Stimulated activated CD4-positive, alpha-beta T cell treated with anti-CD3 and anti-CD28 coated beads, Interleukin-15, amount 100 ng/mL, for 48 hours (primary cell): ENCODE measurements around the gene CARD10.
"Not testable (repeated sequence)": the region's sequence is repeated elsewhere in the genome, so short reads cannot be mapped to it uniquely, and the experiment has no call there.

Experiments used
- DNase-seq, 2 donors: peaks; one replicate each; pipeline ENCODE4 v3.0.0-alpha.2; 2020; ENCODE audit warnings: low read depth in 2 of 2

The CARD10 gene

DNA sequence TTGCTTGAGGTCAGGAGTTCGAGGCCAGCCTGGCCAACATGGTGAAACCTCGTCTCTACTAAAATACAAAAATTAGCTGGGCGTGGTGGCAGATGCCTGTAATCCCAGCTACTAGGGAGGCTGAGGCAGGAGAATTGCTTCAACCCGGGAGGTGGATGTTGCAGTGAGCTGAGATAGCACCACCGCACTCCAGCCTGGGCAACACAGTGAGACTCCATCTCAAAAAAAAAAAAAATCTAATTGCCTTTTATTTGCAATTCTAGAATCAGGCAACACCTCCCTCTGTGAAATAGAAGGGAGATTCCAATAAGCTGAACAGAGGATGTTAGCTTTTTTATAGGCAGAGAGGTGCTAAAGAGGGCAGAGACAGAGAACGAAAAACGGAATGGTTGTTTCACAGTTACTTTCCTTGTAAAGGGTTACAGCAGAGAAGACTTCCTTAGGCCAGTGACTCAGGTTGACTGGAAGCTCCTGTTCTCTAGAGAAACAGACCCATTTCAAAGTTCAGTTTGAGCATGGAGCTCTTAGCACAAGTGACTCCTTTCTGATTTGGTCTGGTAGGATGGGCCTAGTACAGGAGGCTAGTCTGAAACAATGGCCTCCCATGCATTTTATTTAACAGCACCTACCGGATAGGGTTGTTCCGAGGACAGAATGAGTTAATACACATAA lies 8.0 kb upstream of the CARD10 start:
- DNase-seq = not testable (repeated sequence)

DNA sequence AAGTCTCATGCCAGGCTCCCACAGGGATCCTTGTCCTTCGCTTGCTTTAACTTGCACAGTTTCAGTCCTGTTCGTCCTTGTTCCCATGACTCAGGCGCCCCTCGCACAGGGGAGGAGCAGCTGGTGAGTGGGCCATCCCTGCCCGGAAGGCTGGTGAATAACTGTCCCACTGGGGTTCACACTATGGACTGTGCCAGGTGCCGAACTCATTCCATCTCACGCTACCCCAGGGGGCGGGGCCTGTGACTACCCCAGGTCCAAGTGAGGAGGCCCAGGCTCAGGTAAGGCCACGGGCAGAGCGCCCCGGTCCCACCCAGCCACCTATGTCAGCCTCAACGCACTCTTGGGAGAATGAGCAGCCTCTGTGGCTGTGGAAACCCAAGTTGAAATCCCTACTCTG lies 7.2 kb upstream of the CARD10 start:
- no peak for DNase-seq

DNA sequence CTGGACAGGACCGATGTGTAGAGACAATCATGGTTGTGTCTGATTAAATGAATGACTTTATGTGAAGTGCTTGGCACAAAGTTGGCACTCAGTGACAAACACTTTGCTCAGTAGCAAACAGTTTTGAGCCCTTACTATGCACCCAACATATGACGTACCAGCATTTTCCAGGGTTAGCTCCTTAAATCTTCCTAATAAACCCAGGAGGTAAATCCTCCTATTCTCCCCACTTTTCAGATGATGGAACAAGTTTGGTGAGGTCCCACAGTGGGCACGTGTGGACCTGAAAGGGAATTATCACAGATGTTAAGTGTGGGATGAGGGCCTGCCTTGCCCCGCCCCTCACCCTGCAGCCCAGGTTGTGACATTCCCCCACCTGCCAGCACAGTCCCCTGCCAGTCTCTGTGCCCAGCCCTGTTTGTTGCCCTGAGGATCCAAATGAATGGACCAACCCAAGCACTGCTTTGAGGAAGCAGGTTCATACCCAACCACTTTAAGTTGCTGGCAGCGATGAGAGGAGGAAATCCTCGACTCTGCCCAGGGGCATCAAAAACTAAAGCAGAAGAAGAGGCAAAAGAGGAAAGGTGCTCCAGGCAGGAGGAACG lies 6.6 kb upstream of the CARD10 start:
- no peak for DNase-seq

DNA sequence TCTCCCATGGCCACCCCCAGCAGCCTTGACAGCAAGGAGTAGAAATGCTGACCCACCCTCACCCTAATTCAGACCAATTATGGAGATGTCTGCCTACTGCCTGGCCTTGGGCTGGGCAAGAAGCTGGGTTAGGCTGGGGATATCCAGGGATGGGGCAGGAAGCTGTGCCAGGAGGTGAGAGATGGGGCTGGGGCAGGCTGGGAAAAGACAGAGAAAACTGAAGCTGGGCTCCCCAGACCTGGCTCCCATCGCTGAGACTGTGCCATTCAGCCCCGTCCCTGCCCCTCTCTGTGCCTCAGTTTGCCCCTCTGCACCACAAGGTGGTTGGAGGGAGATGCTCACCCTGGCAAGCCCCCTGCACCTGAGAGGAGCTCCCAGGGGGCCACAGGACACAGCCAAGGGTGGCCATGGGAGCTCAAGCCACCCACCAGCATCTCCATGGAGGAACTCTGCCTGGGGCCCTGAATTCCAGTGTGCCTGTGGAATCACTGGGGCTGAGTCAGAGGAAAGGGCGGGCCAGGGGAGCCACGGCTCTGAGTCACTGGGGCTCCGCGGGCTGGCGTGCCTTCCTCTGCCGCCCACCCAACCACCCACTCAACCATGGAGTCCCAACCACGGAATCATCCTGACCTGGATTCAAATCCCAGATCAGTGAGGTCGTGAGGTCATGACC lies 6.0 kb upstream of the CARD10 start:
- DNase-seq = no peak

DNA sequence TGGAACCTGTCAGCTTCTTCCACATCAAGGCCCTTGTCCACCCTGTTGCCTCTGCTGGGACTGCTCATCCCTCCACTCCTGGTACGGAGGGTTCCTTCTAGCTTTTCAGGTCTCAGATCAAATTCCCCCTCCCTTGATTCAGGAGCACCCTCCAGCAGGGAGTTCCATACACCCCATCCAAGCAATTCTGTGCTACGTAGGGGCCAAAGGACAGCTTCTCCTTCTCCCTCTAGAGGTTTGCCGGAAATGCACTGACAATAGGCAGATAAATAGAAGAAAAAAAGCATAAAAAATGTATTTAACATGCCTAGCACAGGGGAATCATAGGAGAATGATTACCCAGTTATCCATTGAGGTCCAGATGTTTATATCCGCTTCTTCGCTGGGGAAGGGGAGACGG lies 3.3 kb upstream of the CARD10 start:
- no peak for DNase-seq

DNA sequence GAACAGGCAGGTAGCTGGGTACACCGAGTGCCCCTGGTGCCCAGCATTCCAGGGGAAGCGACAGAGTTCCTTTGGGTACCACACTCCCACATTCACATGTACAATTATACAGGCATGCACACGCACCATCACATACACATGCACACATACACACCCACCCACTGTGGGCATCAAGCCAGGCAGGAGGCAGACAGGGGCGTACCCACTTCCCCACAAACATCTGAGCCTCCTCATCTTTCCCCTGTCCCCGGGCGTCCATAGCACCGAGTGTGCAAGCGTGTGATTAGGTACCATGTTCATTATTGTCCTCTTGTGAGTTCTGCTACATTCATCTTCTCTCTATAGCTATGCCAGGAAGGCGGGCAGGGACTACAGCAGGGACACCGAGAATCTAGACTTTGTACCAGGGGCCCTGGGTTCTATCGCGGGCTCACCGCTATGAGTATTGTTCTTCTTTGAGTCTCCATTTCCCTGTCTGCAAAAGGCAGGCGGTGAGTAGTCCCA lies 2.1 kb upstream of the CARD10 start:
- DNase-seq = no peak

DNA sequence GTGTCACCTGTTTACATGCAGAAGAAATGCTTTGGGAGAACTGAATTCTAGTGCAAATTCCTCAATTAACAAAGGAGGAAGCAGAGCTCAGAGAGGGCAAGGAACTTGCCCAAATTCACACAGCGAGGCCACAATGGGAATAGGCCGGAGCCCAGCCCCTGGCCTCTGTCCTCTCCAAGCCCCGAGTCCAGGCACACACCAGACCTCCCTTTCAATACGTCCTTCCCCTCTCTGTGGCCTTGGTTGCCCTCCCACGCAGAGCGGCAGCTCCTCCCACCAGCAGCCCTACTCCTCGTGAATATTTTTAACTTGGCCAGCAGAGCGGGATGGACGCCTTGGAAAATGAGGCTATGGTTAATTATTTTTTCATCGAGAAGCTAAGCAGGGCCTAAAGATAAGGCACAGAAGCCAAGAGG lies 1.6 kb upstream of the CARD10 start:
- DNase-seq = no peak

DNA sequence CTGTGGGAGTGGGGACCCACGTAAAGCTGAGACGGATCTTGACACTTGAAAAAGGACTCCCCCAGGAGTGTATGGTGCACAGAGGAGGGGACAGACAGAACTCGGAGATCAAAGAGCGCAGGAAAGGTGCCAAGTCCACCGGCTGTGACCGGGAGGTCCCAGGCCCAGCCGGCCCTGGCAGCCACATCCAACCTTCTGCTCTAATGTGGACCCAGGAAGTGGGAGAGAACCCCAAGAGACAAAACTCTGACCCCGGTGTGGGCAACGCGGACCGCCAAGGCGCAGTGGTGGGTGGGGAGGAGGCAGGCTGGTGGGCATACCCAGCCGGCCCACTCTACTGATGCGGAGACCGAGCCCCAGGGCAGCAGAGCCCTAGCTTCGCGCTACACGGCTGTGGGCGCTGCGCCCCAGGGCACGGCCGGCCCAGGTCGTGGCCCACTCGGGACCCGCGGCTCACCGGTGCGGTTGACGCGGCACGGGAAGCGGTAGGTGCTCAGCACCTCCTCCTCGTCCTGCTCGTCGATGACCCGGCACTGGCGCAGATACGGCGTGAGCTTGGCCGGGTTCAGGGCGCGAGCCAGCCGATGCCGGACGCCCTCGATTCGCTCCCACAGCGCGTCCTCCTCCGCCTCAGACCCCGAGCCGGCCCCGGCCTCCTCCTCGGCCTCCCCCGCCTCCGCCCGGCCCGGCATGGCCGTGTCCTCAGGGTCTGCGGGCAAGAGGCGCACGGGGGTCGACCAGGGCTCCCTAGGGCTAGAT lies 527 bp downstream of the CARD10 start:
- no peak for DNase-seq

DNA sequence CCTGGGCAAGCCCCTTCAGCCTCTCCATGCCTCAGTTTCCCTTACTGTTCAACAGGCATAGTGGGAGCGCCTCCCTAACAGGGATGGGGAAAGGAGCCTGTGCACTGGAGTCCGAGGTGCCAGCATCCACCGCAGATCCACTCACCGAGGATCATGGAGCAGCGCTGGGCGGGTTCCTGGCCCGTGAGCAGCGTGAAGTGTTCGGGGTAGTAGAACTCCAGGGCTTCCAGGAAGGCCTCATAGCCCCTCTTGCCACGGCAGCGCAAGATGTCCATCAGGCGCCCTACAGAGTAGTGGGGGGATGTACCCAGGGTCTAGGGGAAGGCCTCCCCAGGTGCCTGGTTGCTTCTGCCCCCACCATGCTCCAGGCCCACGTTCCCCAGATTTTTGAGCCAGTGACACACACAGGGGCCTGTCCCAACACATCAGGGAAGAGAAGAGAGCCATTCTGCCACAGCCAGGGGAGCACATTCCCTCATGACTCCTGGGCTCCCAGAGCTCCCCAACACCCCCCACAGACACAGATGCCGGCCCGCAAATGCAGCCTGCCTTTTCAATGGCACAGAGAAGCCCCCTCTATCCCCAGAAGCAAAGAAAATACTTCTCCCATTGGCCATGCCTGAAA lies 1.3 kb downstream of the CARD10 start:
- no peak for DNase-seq

DNA sequence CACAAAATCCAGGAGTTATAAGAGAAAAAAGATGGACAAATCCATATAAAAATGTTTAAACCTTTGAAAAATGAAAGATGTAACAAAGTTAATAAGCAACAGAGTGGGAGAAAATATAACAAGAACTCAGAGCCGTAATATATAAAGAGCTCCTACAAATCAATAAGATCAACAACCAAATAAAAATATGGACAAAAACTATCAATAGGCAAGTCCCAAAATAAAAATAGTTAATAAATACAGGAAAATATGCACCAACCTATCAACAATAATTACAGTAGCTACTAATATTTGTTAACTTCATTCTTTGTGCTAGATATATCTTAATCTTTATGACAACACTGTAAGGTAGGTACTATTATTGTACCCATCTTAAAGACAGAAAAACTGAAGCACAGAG lies 2.8 kb downstream of the CARD10 start:
- DNase-seq = no peak

DNA sequence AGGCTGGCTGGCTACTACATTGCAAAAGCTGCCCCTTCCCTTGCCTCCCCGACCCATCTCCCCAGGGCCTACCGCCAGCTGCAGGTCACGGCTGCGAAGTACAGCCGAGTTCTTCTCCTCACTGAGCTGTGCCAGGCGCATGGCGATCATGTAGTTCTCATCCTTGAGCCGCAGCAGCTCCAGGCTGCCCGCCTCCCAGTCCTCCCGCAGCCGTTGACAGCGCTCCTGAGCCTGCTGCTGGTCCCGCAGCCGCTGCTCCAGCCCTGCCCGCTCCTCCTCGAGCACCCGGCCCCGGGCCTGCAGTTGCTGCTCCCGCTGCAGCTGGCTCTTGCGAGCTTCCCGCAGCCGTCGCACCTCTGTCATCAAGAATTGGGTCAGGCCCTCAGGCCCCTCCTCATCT lies 3.3 kb downstream of the CARD10 start:
- no peak for DNase-seq

DNA sequence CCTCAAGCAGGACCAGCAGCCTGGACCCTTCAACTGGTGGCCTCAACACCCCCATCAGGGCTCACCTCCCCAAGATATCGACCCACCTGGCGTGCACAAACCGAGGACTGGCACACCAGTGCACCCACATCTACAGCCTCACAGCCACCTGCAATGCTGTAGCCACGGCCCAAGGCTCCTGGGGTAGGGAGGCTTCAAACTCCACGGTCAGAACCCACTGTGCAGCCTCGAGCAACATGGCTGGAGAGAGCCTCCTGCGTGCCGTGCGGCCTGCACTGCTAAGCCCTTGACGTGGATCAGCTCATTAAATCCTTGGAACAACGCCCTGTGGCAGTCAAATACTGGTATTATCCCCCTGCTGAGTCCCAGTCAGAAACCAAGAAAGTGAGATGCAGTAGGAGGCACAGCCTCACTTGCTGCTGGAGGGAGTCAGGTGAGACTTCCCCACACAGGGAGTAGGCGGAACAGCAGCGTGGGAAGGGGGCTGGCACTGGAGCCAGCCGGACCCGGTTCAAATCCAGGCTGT lies 4.6 kb downstream of the CARD10 start:
- DNase-seq = no peak

DNA sequence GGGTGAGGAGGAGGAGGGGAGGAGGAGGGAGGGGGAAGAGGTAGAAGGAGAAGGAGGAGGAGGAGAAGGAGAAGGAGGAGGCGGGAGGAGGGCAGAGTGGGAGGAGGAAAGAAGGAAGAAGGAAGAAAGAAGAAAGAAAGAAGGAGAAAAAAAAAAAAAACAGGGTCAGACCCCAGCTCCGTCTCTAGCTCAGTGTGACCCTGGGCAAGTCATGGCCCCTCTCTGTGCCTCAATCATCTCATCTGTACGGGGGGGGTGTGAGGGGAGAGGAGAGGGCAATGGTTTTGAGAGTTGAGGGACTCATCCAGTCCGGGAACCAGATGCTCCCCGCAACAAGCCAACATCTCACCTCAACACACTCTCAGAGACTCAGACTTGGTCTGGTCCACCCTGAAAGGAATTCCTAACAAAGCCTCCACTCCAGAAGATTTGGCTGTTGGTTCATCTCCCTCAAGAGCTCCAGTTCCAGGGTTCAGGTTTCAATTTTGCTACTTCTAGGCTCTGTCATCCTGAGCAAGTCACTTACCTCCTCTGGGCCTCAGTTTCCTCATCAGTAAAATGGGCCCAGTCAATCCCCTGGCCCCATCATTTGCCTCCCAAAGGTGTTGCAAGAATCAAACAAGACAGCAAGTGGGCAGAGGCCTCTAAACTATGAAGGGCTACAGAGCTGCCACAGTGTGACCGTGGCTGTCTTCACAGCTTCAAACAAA lies 7.7 kb downstream of the CARD10 start:
- DNase-seq = no peak

DNA sequence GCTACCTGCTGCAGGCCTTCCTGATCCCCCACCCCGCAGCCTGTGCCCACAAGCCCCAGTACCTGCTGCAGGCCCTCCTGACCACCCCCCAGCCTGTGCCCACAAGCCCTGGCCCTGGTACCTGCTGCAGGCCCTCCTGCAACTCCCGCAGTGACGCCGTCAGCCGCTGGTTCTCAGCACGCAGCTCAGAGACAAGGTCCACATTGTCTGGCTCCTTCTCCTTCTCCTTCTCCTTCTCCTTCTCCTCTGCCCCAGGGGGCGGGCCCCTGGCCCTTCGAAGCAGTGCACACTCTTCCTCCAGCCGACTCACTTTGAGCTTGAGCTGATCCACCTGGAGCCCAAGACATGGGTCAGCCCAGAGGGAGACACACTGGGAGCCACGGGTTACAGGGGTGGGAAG lies 9.1 kb downstream of the CARD10 start:
- no peak for DNase-seq

DNA sequence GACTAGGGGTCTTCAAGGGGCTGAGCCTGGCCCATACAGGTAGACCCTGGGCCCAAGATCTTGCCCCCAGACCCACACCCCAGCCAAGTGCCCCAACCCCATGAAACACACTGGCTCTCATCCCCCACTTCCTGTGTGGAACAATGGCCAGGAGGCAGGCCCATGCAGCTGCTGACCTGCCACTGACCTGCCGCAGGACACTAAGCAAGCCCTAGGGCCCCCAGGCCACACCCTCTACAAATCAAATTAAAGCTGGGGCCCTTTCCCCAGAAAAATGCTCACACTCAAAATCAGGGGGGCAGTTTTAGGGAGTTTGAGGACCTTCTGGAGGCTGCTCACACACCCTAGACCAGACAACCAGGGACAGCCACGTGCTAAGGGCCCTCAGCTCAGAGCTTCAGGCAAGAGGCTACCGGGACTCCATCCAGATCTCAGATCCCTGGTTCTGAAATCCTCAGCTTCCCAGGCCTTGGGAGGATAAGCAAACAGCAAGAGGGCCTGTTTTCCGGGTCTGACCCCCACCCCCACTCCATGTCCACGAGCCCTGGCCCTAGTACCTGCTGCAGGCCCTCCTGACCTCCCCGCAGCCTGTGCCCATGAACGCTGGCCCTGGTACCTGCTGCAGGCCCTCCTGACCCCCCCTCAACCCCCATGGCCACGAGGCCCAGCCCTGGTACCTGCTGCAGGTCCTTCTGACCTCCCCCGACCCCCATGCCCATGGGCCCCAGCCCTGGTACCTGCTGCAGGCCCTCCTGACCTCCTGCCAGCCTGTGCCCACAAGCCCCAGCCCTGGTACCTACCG lies 10.0 kb downstream of the CARD10 start:
- DNase-seq = no peak

DNA sequence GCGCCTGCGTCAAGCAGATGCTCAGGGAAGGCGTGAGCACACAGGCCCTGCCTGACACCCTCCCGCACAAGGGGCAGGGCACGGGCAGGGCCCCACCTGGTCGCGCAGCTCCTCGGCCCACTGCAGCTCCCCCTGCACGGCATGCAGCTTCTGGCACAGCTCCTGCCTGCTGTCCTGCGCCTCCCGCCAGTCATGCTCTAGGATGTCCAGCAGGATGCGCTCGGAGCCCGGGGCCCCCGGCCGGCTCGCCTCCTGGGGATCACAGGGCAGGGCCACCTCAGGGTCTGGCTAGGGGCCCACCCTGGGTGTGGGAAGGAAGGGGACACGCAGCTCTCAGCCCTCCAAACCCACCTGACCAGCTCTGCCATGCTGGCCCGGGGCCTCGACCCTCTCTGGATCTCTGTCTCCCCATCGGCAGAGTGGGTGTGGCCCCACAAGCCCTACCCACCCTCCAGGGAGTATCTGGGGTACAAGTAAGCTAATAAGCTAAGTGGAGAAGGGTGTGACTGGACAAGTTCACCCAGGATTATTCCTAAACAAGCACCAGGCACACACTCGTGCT lies 10.7 kb downstream of the CARD10 start:
- no peak for DNase-seq

DNA sequence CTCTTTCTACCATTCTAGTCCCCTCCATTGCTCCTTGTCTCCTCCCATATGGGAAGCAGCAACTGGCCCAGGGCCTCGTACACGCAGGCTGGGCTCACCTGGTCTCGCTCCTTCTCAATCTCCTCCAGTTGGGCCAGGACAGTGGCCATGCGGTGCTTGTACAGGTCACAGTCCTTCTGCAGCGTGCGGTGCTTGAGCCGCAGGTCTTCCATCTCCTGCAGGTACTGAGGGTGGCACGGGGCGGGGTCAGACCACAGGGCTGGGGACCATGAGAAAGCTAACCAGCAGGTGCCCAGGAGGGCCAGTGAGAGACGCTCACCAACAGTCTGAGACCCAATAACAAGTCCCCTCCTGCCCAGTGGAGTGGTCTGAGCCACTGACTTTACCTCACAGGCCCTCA lies 11.5 kb downstream of the CARD10 start:
- no peak for DNase-seq

DNA sequence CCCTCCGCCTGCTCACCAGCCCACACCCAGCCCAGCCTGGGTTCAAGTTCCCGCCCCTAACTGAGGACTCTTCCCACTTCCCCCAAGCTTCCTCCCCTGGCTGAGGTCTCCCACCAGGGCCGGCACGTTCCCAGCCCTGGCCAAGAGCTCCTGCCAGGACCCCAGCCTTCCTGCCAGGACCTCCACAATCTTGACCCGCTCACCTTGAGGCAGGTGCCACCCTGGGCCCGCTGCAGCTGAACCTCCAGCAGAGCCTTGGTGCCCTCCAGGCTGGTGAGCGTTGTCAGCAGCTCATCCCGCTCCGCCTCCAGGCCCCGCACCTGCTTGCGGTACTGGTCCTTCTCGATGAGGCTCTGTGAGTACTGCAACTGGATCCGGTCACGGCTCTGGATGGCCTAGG lies 13.2 kb downstream of the CARD10 start:
- no peak for DNase-seq

DNA sequence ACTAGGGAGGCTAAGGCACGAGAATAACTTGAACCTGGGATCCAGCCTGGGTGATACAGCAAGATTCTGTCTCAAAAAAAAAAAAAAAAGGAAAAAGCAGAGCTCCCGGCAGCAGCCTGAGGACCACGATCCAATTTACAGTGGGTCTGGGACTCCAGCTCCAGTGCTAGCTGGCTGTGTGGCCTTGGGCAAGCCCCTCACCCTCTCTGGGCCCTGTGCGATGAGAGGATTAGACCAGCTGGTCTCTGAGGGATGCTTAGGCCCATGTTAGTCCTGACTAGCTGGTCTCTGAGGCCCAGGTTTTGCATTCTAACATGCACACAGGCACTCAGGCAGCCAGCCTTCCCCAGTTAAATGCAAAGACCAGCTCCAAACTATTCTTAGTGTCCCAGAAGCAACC lies 13.7 kb downstream of the CARD10 start:
- DNase-seq = no peak

DNA sequence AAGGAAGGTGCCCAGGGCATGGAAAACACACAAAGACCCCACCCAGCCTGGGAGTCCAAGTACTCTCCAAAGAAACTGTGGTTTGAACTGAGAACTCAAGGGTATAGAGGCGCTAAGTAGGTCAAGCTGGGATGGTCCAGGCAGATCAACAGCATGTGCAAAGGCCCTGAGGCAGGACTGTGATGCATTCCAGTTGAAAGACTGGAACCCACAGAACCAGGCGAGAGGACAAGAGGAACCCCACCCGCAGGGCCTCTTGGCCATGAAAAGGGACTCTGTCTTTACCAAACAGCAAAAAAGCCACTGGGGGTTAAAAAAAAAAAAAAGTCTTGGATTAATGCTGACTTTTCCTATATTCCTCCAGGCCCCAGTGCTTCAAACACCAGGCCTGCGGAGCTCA lies 14.3 kb downstream of the CARD10 start:
- no peak for DNase-seq
